H1 (cell line): Measurements from ENCODE around the gene PLAAT2. TPM values are rescaled to one million over a fixed set of nuclear protein-coding genes. Genes with fewer than 3 reads are reported as not detected.

Experiments
- CTCF ChIA-PET: fragments of 300-600 bp; sonication (Branson Sonifier 250); formaldehyde crosslinking; loops from one replicate; lab custom pipeline; 2021; ENCODE audit not compliant: partially characterized antibody; lab: Charles Lee
- POLR2A ChIA-PET: fragments of 300-600 bp; sonication (Branson Sonifier 250); formaldehyde crosslinking; loops from one replicate; lab custom pipeline; 2021; ENCODE audit warnings: inconsistent platforms; ENCODE audit not compliant: partially characterized antibody; lab: Charles Lee
- DNase-seq, 2 experiments: peaks; one replicate each; pipeline versions ENCODE4 v3.0.0 to v3.0.0-alpha.2; 2010 to 2022; ENCODE audit warnings: low spot score in 2 of 2, low read depth in 1 of 2, mixed read lengths in 1 of 2
- FAIRE-seq: peaks from 2 replicates; lab custom pipeline; 2011; peaks lifted over from hg19 to GRCh38; lab: Jason Lieb, UNC
- H2AFZ ChIP-seq: 2 replicates; pipeline ENCODE4 v1.8.1; 2012; ENCODE audit warnings: low read length, inconsistent platforms
- H2AK5ac ChIP-seq: 2 replicates; pipeline ENCODE4 v1.6.1; 2013; ENCODE audit warnings: low read depth, low read length
- H2BK120ac ChIP-seq: replicated peaks from 2 replicates; pipeline ENCODE3; 2013; ENCODE audit warnings: low read depth, low read length, inconsistent platforms
- H2BK12ac ChIP-seq: 2 replicates; pipeline ENCODE4 v1.6.1; 2013; ENCODE audit warnings: low read depth, low read length
- H2BK15ac ChIP-seq: 2 replicates; pipeline ENCODE4 v1.6.1; 2013; ENCODE audit warnings: low read length
- H2BK20ac ChIP-seq: 2 replicates; pipeline ENCODE4 v1.6.1; 2013; ENCODE audit warnings: low read length
- H2BK5ac ChIP-seq: 2 replicates; pipeline ENCODE4 v1.6.1; 2013; ENCODE audit warnings: low read depth, low read length
- H3K14ac ChIP-seq: 2 replicates; pipeline ENCODE4 v1.6.1; 2013; ENCODE audit warnings: inconsistent platforms; ENCODE audit not compliant: insufficient read length
- H3K18ac ChIP-seq: 2 replicates; pipeline ENCODE4 v1.6.1; 2013; ENCODE audit warnings: low read length; ENCODE audit errors: extremely low read depth
- H3K23ac ChIP-seq: 2 replicates; pipeline ENCODE4 v1.6.1; 2013; ENCODE audit warnings: inconsistent platforms; ENCODE audit not compliant: insufficient read length
- H3K23me2 ChIP-seq: 2 replicates; pipeline ENCODE4 v1.6.1; 2013; ENCODE audit warnings: low read depth, low read length
- H3K27ac ChIP-seq: 2 replicates; pipeline ENCODE4 v1.6.1; 2011; ENCODE audit warnings: low read depth, low read length, inconsistent platforms
- H3K27me3 ChIP-seq, 4 experiments: replicated peaks in 1 of 4; 1 replicate in 1 of 4; 2 replicates in 3 of 4; pipeline versions ENCODE4 v1.6.1 to v1.8.1; 2011 to 2013; ENCODE audit warnings: low read length in 3 of 4, mild to moderate bottlenecking in 3 of 4, inconsistent platforms in 2 of 4, mixed read lengths in 2 of 4, moderate library complexity in 1 of 4; ENCODE audit not compliant: control insufficient read depth in 3 of 4, insufficient read depth in 3 of 4; ENCODE audit errors: extremely low read depth in 1 of 4
- H3K36me3 ChIP-seq, 4 experiments: 2 replicates each; pipeline versions ENCODE4 v1.6.1 to v1.8.1; 2011 to 2013; ENCODE audit warnings: mild to moderate bottlenecking in 4 of 4, low read length in 3 of 4, moderate library complexity in 2 of 4, control low read depth in 1 of 4, inconsistent platforms in 1 of 4; ENCODE audit not compliant: insufficient read depth in 4 of 4, control insufficient read depth in 2 of 4
- H3K4ac ChIP-seq: replicated peaks from 2 replicates; pipeline ENCODE3; 2013; ENCODE audit warnings: low read length, low read depth, mixed read lengths, inconsistent platforms; ENCODE audit not compliant: insufficient read length
- H3K4me1 ChIP-seq, 4 experiments: replicated peaks in 1 of 4; 1 replicate in 1 of 4; 2 replicates in 3 of 4; pipeline versions ENCODE4 v1.6.1 to v1.8.1; 2011 to 2013; ENCODE audit warnings: low read length in 3 of 4, inconsistent platforms in 2 of 4, mixed read lengths in 1 of 4; ENCODE audit not compliant: insufficient read depth in 4 of 4, control insufficient read depth in 3 of 4
- H3K4me2 ChIP-seq, 2 experiments: 2 replicates each; pipeline versions ENCODE4 v1.6.1 to v1.8.1; 2011 to 2013; ENCODE audit warnings: low read depth in 2 of 2, low read length in 2 of 2, control low read depth in 1 of 2, inconsistent platforms in 1 of 2, mild to moderate bottlenecking in 1 of 2; ENCODE audit not compliant: insufficient read depth in 1 of 2
- H3K4me3 ChIP-seq, 4 experiments: fragments of 200-600, 300-600 bp in 1 of 4; sonication (generic), shearing (Covaris generic), sonication (Bioruptor Twin) in 1 of 4; 2 replicates each; pipeline versions ENCODE4 v1.5.1 to v1.8.1; 2011 to 2016; ENCODE audit warnings: low read length in 4 of 4, low read depth in 3 of 4, control low read depth in 2 of 4, inconsistent platforms in 2 of 4, mild to moderate bottlenecking in 2 of 4, mixed read lengths in 1 of 4, moderate library complexity in 1 of 4; ENCODE audit not compliant: insufficient read depth in 2 of 4; ENCODE audit errors: extremely low read depth in 1 of 4
- H3K56ac ChIP-seq: replicated peaks from 2 replicates; pipeline ENCODE3; 2013; ENCODE audit warnings: low read depth, mild to moderate bottlenecking, mixed read lengths, low read length, inconsistent platforms; ENCODE audit not compliant: insufficient read length
- H3K79me1 ChIP-seq: 2 replicates; pipeline ENCODE4 v1.6.1; 2013; ENCODE audit warnings: low read depth, low read length, control low read depth
- H3K79me2 ChIP-seq, 2 experiments: 2 replicates each; pipeline versions ENCODE4 v1.6.1 to v1.8.1; 2012 to 2013; ENCODE audit warnings: low read length in 2 of 2, mild to moderate bottlenecking in 2 of 2, inconsistent platforms in 1 of 2; ENCODE audit not compliant: insufficient read depth in 2 of 2, control insufficient read depth in 1 of 2
- H3K9ac ChIP-seq, 4 experiments: replicated peaks in 1 of 4; 1 replicate in 1 of 4; 2 replicates in 3 of 4; pipeline versions ENCODE4 v1.6.1 to v1.8.1; 2011 to 2013; ENCODE audit warnings: low read depth in 3 of 4, low read length in 3 of 4, control low read depth in 2 of 4, mild to moderate bottlenecking in 2 of 4, moderate library complexity in 2 of 4, inconsistent platforms in 1 of 4; ENCODE audit errors: extremely low read depth in 1 of 4
- H3K9me3 ChIP-seq, 2 experiments: 2 replicates each; pipeline versions ENCODE4 v1.6.1 to v1.8.1; 2012 to 2013; ENCODE audit warnings: mild to moderate bottlenecking in 2 of 2, moderate library complexity in 2 of 2, control low read depth in 1 of 2, inconsistent platforms in 1 of 2, low read depth in 1 of 2, low read length in 1 of 2, mixed read lengths in 1 of 2; ENCODE audit not compliant: insufficient read depth in 2 of 2
- H4K20me1 ChIP-seq, 2 experiments: replicated peaks in 1 of 2; 2 replicates each; pipeline versions ENCODE3 to v1.8.1; 2011 to 2013; ENCODE audit warnings: inconsistent platforms in 2 of 2, low read length in 2 of 2, mild to moderate bottlenecking in 1 of 2; ENCODE audit not compliant: insufficient read depth in 2 of 2, control insufficient read depth in 1 of 2
- H4K5ac ChIP-seq: 2 replicates; pipeline ENCODE4 v1.6.1; 2013; ENCODE audit warnings: low read length, low read depth, mixed read lengths, inconsistent platforms; ENCODE audit not compliant: insufficient read length
- H4K8ac ChIP-seq: 2 replicates; pipeline ENCODE4 v1.8.0; 2013; ENCODE audit warnings: mild to moderate bottlenecking, moderate library complexity, low read length, inconsistent platforms; ENCODE audit not compliant: insufficient read depth; ENCODE audit errors: extremely low read depth
- H4K91ac ChIP-seq: replicated peaks from 2 replicates; pipeline ENCODE3; 2013; ENCODE audit warnings: low read length, mixed read lengths, inconsistent platforms; ENCODE audit not compliant: insufficient read length
- ATF2 ChIP-seq: IDR thresholded peaks from 2 replicates; pipeline ENCODE4 v1.6.1; 2012; ENCODE audit warnings: low read length, inconsistent platforms
- BACH1 ChIP-seq: IDR thresholded peaks from 2 replicates; pipeline ENCODE4 v1.6.1; 2012; ENCODE audit warnings: low read length, improper control_type of control experiment
- CBX8 ChIP-seq: fragments of 300-800, 300-1000 bp; sonication (generic); IDR thresholded peaks from 2 replicates; pipeline ENCODE4 v1.7.1; 2016; ENCODE audit warnings: low read depth, low read length, borderline replicate concordance
- CEBPB ChIP-seq: IDR thresholded peaks from 2 replicates; pipeline ENCODE4 v1.6.1; 2012; ENCODE audit warnings: low read depth, low read length
- GTF2F1 ChIP-seq: IDR thresholded peaks from 2 replicates; pipeline ENCODE4 v1.6.1; 2012; ENCODE audit warnings: low read depth, low read length, improper control_type of control experiment, borderline replicate concordance
- KDM5A ChIP-seq: fragments of 200-600 bp; IDR thresholded peaks from 2 replicates; pipeline ENCODE4 v1.7.1; 2012; ENCODE audit warnings: mild to moderate bottlenecking, low read length, inconsistent platforms, mixed read lengths
- SUZ12 ChIP-seq: fragments of 200-600 bp; sonication (generic); IDR thresholded peaks from 2 replicates; pipeline ENCODE4 v1.6.1; 2012; ENCODE audit warnings: mild to moderate bottlenecking, inconsistent platforms, low read length, moderate library complexity, mixed read lengths
- USF2 ChIP-seq: IDR thresholded peaks from 2 replicates; pipeline ENCODE4 v1.6.1; 2011; ENCODE audit warnings: low read length, improper control_type of control experiment
- WGBS, 2 experiments: shearing (Covaris generic) in 1 of 2; methylation state at CpG; one replicate each; pipeline versions ENCODE4 v1.1.6 to v1.1.7; 2013 to 2015; ENCODE audit warnings: low lambda C conversion rate in 2 of 2, mixed read lengths in 2 of 2, inconsistent platforms in 1 of 2, low coverage in 1 of 2, missing lambda C conversion rate in 1 of 2; ENCODE audit not compliant: insufficient replicate concordance in 2 of 2, insufficient coverage in 1 of 2, insufficient read length in 1 of 2; ENCODE audit errors: extremely low coverage in 1 of 2, missing lambda C conversion rate in 1 of 2; 5-methylcytosine and 5-hydroxymethylcytosine counted together
- polyA plus RNA-seq, 7 experiments: library from polyadenylated mRNA; depleted of rRNA in 3 of 7; stranded (reverse) in 5 of 7; unstranded in 2 of 7; fragments of >200 nt in 5 of 7; fragments of 200-250 nt in 2 of 7; gene quantifications; 1 replicate in 5 of 7; 2 replicates in 1 of 7; 4 replicates in 1 of 7; pipeline versions ENCODE4 v1.2.1 to v1.2.3, GENCODE V29; 2011 to 2013; ENCODE audit warnings: missing spikeins in 2 of 7, mixed read lengths in 2 of 7
- total RNA-seq: library from RNA; stranded (reverse); fragmentation: NEBNext Ultra II Directional; extraction: Animal tissue kit (Norgen Biotek cat#: 25700); gene quantifications from 2 replicates; pipeline ENCODE4 v1.2.1, GENCODE V29; 2021

PLAAT2 gene
- total and polyA plus RNA-seq, 2 of the 8 experiments (the other 6 are each of a cell fraction or from before 2014, with no cell fraction given), result 0.39 TPM; not detected in 1

- Histone ChIP-seq H3K23ac (no peak overlapping the region), H3K4ac (no peak overlapping the region), H3K56ac (no peak overlapping the region), H2AK5ac (no peak overlapping the region), H2BK5ac (0 out of 2 replicates have a peak overlapping the region, but pooled peaks have one; percentile 35), H3K4me1 (0 out of 7 replicates have a peak, but pooled peaks cover 0 to 4% (median 1%) of the 10 kb centered on the region in 4 experiments), H3K79me1 (no peaks in the 10 kb centered on the region), H2BK120ac (no peak overlapping the region), H3K27me3 (0 out of 7 replicates have a peak, but pooled peaks cover 0 to 2% (median 0%) of the 10 kb centered on the region in 4 experiments), H3K27ac (no peak overlapping the region), H4K20me1 (no peaks in the 10 kb centered on the region), H3K18ac (no peak overlapping the region), H4K8ac (no peak overlapping the region), H2BK20ac (peak overlapping the region; percentile 51; the same call in 1 of the 2 replicates), H3K9ac (no peak overlapping the region), H2AFZ (no peak overlapping the region), H3K14ac (no peak overlapping the region), H3K23me2 (no peaks in the 10 kb centered on the region), H4K91ac (no peak overlapping the region), H3K4me3 (no peak overlapping the region), H2BK15ac (peak overlapping the region; percentile 19; the same call in 1 of the 2 replicates), H3K9me3 (no peaks in the 10 kb centered on the region; a peak in 1 of 4 replicates), H2BK12ac (no peak overlapping the region), H3K79me2 (no peaks in the 10 kb centered on the region), H3K36me3 (no peaks in the 10 kb centered on the region), H4K5ac (no peak overlapping the region), H3K4me2 (no peak overlapping the region)
- FAIRE-seq (no peak), DNase-seq (no peak)
- ChIA-PET POLR2A (no interaction called here), CTCF (interaction anchor here (0.8 to 1.2 kb wide), 3 partner anchors 12 to 43 kb away, joined by 3 to 5 read pairs (median 4); partner anchors contain the start of gene LGALS12)
- 92% methylated on average over 4 of the region's 4 CpGs; no CpG with 5 or more reads in 1 of the 2 experiments for WGBS, 2 experiments
- no peak for TF ChIP-seq ATF2
- TF ChIP-seq SUZ12, result no peak
- TF ChIP-seq BACH1, result no peak
- TF ChIP-seq KDM5A, result no peak
- no peak for TF ChIP-seq USF2
- TF ChIP-seq CEBPB, result no peak
- TF ChIP-seq CBX8, result no peak
- no peak for TF ChIP-seq GTF2F1
These were observed 13.8 kb downstream of the PLAAT2 start for GRCh38 chr11:63549411-63549810.
